Gastrocnemius medialis (tissue), 4 donors: ENCODE results near the gene OSBPL2.

Experiments
- POLR2A ChIP-seq, 2 donors: fragments of 450-650 bp; IDR thresholded peaks; one replicate each; pipeline ENCODE4 v1.6.1; 2017; ENCODE audit warnings: antibody characterized with exemption in 2 of 2, mild to moderate bottlenecking in 2 of 2, moderate library complexity in 2 of 2
- TF ChIP-seq, protein P1 (sequence below), 5 experiments: fragments of 450-650 bp in 3 of 5; fragments of 200-600 bp in 2 of 5; sonication (generic) in 2 of 5; IDR thresholded peaks in 4 of 5; conservative IDR thresholded peaks in 1 of 5; 1 replicate in 4 of 5; 2 replicates in 1 of 5; pipeline ENCODE4 v1.5.1; 2016 to 2019; ENCODE audit warnings: antibody characterized with exemption in 5 of 5, mild to moderate bottlenecking in 3 of 5, moderate library complexity in 3 of 5

DNA sequence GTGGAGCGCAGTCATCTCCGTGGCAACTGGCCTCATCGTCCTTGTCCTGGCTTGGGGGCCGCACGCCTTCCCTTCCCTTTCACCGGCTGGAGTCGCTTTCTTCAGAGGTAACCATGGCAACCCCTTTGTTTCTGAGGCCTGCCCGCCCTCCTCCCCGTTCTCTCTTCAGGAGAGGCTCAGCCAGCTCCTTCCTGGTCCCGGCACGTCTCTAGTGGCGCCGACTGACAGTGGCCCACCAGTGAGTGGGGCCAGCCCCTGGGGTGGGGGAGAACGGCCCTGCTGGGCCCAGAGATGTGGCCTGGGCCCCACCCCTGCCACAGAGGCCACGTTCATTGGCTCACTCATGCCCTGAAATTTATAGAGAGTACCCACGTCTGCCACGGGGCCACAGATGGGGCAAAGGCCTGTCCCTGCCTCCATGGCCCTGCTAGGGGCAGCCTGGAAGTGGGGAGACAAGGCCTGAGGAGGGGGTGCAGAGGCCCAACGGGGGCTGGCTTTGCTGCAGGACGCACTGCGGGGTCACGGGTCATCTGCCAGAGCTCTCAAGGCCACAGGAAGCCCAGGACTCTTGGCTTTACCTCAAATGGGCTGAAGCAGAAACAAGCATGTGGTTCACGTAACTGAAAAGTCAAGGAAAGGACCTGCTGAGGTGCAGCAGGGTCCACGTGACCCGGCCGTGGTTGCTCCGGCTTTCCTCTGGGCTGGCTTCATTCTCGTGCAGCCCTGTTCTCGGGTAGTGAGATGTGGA, 1.4 kb upstream of the OSBPL2 start:
- TF ChIP-seq, protein P1, sequence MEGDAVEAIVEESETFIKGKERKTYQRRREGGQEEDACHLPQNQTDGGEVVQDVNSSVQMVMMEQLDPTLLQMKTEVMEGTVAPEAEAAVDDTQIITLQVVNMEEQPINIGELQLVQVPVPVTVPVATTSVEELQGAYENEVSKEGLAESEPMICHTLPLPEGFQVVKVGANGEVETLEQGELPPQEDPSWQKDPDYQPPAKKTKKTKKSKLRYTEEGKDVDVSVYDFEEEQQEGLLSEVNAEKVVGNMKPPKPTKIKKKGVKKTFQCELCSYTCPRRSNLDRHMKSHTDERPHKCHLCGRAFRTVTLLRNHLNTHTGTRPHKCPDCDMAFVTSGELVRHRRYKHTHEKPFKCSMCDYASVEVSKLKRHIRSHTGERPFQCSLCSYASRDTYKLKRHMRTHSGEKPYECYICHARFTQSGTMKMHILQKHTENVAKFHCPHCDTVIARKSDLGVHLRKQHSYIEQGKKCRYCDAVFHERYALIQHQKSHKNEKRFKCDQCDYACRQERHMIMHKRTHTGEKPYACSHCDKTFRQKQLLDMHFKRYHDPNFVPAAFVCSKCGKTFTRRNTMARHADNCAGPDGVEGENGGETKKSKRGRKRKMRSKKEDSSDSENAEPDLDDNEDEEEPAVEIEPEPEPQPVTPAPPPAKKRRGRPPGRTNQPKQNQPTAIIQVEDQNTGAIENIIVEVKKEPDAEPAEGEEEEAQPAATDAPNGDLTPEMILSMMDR (IDR thresholded peaks at IDR 0.05 in 4 of 5, conservative IDR thresholded peaks at IDR 0.05 in 1 of 5): no peak
- TF ChIP-seq POLR2A (IDR thresholded peaks at IDR 0.05): no peak
